Fibroblast of pulmonary artery (primary cell): ENCODE data around the gene VWA8.

ENCODE experiments used
- DNase-seq: peaks from one replicate; pipeline ENCODE4 v3.0.0-alpha.2; 2010; ENCODE audit warnings: low read depth
- H3K4me3 ChIP-seq: replicated peaks from 2 replicates; pipeline ENCODE4 v1.5.1; 2011; ENCODE audit warnings: low read depth, mild to moderate bottlenecking, control low read depth, low read length, moderate library complexity
- TF ChIP-seq, protein P1 (sequence below): IDR thresholded peaks from 2 replicates; pipeline ENCODE4 v1.5.1; 2011; ENCODE audit warnings: mild to moderate bottlenecking, control low read depth, low read length, inconsistent platforms; ENCODE audit errors: missing control alignments

The VWA8 gene

GRCh38 chr13:41634407-41634806 is 326.5 kb downstream of the VWA8 start:
- TF ChIP-seq, protein P1, sequence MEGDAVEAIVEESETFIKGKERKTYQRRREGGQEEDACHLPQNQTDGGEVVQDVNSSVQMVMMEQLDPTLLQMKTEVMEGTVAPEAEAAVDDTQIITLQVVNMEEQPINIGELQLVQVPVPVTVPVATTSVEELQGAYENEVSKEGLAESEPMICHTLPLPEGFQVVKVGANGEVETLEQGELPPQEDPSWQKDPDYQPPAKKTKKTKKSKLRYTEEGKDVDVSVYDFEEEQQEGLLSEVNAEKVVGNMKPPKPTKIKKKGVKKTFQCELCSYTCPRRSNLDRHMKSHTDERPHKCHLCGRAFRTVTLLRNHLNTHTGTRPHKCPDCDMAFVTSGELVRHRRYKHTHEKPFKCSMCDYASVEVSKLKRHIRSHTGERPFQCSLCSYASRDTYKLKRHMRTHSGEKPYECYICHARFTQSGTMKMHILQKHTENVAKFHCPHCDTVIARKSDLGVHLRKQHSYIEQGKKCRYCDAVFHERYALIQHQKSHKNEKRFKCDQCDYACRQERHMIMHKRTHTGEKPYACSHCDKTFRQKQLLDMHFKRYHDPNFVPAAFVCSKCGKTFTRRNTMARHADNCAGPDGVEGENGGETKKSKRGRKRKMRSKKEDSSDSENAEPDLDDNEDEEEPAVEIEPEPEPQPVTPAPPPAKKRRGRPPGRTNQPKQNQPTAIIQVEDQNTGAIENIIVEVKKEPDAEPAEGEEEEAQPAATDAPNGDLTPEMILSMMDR, result no peak
- H3K4me3 ChIP-seq, result no peak overlapping the region
- DNase-seq, result no peak

DNA sequence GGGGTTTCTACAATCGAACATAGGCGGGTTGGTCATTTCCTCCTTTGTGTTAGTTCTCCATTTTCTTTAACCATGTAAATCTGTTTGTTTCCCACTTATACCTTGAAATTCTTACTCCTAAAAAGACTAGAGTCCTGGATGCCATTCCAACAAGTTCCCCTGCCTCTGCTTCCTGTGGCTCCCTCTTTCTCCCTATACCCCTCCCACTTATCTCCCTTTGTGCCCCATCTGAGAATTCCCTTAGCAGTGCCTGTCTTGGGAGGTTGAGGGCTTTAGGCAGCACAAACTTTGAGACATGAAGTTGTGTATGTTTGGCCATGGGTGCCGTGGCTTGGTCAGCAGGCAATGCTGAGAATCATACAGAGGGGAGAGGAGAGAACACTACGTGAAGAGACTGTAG is 327.1 kb downstream of the VWA8 start:
- H3K4me3 ChIP-seq, result no peak overlapping the region
- no peak for DNase-seq
- TF ChIP-seq, protein P1, result no peak

- no peak for DNase-seq
- no peak overlapping the region for H3K4me3 ChIP-seq
- TF ChIP-seq, protein P1, result no peak
Measured at GRCh38 chr13:41631296-41631965, 329.5 kb downstream of the VWA8 start.

- no peak for DNase-seq
- no peak overlapping the region for H3K4me3 ChIP-seq
- TF ChIP-seq, protein P1, result no peak
Measured at GRCh38 chr13:41627425-41627824, 333.5 kb downstream of the VWA8 start.

- H3K4me3 ChIP-seq, result no peak overlapping the region
- DNase-seq, result no peak
- TF ChIP-seq, protein P1, result no peak
Measured at GRCh38 chr13:41624041-41624440, 336.9 kb downstream of the VWA8 start.

GRCh38 chr13:41622432-41623429 is 338.2 kb downstream of the VWA8 start:
- peak; percentile 61 for DNase-seq
- H3K4me3 ChIP-seq, result no peak overlapping the region

More at GRCh38 chr13:41622432-41623429, 338.2 kb downstream of the VWA8 start:
- TF ChIP-seq, protein P1, result no peak
